ENCODE data around the gene SMYD3.

Gene SMYD3

GRCh38 chr1:246162560-246162959 lies 344.5 kb downstream of the SMYD3 start:
- no peak for DNase-seq

- DNase-seq: no peak
Observed at GRCh38 chr1:246161626-246162025, 345.5 kb downstream of the SMYD3 start.

GRCh38 chr1:246160905-246161304 lies 346.2 kb downstream of the SMYD3 start:
- no peak for DNase-seq

GRCh38 chr1:246160374-246160773 lies 346.7 kb downstream of the SMYD3 start:
- no peak for DNase-seq

- no peak for DNase-seq
Observed at GRCh38 chr1:246159279-246160227, 347.5 kb downstream of the SMYD3 start.

- no peak for DNase-seq
Observed at GRCh38 chr1:246158131-246158530, 348.9 kb downstream of the SMYD3 start.

GRCh38 chr1:246157516-246157915 lies 349.6 kb downstream of the SMYD3 start:
- DNase-seq: no peak

- DNase-seq: no peak
Observed at GRCh38 chr1:246156847-246157246, 350.2 kb downstream of the SMYD3 start.

- no peak for DNase-seq
Observed at GRCh38 chr1:246155923-246156322, 351.2 kb downstream of the SMYD3 start.

GRCh38 chr1:246153796-246154212 lies 353.3 kb downstream of the SMYD3 start:
- DNase-seq: no peak

- DNase-seq: no peak
Observed at GRCh38 chr1:246152986-246153431, 354.1 kb downstream of the SMYD3 start.

- no peak for DNase-seq
Observed at GRCh38 chr1:246151796-246152434, 355.2 kb downstream of the SMYD3 start.

GRCh38 chr1:246149543-246149942 lies 357.5 kb downstream of the SMYD3 start:
- no peak for DNase-seq

GRCh38 chr1:246147524-246148461 lies 359.3 kb downstream of the SMYD3 start:
- no peak for DNase-seq

- DNase-seq: no peak
Observed at GRCh38 chr1:246146804-246147523, 360.1 kb downstream of the SMYD3 start.

- DNase-seq: no peak
Observed at GRCh38 chr1:246145900-246146299, 361.2 kb downstream of the SMYD3 start.

- no peak for DNase-seq
Observed at GRCh38 chr1:246144931-246145330, 362.1 kb downstream of the SMYD3 start.

- no peak for DNase-seq
Observed at GRCh38 chr1:246142320-246142893, 364.7 kb downstream of the SMYD3 start.

GRCh38 chr1:246141306-246141705 lies 365.8 kb downstream of the SMYD3 start:
- no peak for DNase-seq

GRCh38 chr1:246139745-246140182 lies 367.3 kb downstream of the SMYD3 start:
- DNase-seq: no peak

- DNase-seq: no peak
Observed at GRCh38 chr1:246138781-246139180, 368.3 kb downstream of the SMYD3 start.

- DNase-seq: no peak
Observed at GRCh38 chr1:246136477-246136876, 370.6 kb downstream of the SMYD3 start.

Measured in NCI-H2227 treated with DMSO at 0.1 percent for 48 hours (cell line).